VCaP (cell line): ENCODE results near the gene NRXN3.

Experiments
- H3K27ac ChIP-seq: fragments of 450-650 bp; 2 replicates; pipeline ENCODE4 v1.5.1; 2017
- CTCF ChIP-seq: fragments of 450-650 bp; conservative IDR thresholded peaks from 2 replicates; pipeline ENCODE4 v1.5.1; 2017; ENCODE audit warnings: mild to moderate bottlenecking, moderate library complexity

Gene NRXN3

DNA sequence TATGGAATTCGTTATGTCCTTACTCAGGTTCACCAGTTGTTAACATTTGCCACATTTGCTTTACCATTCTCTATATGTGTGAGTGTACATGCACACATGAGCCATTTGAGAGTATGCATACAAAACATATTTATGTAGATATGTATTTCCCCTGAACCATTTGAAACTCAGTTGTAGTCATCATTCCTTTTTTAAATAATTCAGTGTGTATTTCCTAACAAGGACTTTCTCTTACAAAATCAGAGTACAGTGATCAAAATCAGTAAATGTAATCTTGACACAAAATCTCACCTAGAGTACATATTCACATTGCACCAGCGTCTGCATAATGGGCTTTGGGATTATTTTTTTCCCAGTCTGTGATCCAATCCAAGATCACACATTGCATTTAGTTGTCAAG is 1656.2 kb downstream of the NRXN3 start:
- no peak for TF ChIP-seq CTCF
- H3K27ac ChIP-seq: no peak overlapping the region

DNA sequence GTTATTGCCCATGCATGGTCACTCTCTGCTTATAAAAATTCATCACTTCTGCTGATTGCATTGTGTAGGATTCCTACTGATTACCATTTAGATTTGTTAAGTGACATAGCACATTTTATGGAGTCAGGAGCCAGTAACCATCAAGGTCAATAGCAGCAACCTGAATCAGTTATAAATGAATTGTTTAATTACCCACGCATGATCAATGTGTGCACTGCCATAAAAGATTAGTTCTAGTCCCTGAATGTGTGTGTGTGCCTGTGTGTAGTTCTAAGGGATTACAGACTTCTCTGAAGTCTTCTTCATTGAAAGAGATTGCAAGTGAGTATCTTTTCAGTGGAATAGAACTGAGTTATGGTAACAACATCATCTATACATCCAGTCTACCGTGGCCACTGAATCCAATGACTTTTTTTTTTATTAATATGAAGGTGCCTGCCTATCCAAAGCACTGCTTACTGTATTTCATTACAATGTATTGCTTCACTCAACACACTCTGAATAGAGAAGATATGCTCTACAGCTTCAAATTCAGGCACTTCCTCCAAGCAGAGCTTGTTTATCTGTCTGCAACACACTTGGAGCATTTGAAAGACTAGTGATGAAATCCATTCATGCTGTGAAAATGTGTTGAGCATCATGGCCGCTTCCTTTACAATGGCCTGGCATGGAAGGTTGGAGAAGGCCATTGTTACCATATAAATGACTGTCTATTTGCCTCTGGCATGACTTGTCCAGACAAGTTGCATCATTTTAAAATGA is 1659.4 kb downstream of the NRXN3 start:
- no peak overlapping the region for H3K27ac ChIP-seq
- no peak for TF ChIP-seq CTCF

DNA sequence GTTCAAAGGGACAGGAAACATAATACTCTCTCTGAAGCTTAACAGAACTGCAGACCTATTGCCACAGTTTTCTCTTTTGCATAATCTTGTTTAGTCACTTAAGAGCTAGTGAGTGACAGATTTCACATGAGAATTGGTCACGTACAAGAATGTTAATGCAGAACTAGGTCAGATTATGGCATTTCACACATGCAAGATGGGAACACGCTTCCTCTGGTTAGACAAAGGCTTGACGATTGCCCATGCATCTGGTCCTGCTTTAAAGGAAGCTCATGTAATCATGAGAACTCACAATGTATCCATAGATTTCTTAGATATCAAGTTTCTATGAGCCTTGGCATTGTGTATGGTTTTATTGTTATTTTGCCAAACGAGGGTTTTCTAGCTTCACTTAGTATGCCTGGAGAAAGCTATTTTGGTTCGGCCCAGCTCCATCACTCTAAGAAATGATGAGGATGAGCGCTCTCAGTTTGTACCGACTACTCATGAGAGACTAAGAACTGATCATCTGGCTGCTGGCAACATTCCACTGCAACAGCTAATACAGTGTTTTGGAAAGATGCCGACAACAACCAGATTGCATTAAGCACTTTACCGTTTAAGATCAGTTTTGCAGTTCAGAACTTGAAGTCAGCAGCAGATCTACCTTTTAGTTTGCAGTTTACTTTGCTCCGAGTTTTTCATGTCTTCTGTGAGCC is 1661.2 kb downstream of the NRXN3 start:
- TF ChIP-seq CTCF: no peak

DNA sequence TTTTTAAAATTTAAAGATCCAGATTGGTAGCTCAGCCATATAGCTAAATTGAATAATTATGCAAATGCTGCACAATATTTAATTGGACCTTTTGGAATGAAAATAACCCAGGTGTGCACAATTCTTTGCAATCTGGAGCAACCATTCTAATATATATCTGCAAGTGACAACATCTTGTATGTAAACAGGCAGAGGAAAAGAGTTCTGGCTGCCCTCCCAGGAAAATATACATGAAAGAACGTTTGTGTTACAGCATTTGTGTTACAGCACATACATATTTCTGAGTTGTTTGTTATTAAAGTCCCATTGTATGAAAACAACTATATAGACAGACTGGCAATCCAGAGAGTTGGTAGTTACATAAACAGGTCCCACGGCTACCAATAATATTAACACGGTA is 1663.6 kb downstream of the NRXN3 start:
- no peak overlapping the region for H3K27ac ChIP-seq
- no peak for TF ChIP-seq CTCF

More for the DNA sequence above, 1661.2 kb downstream of the NRXN3 start:
- H3K27ac ChIP-seq: no peak overlapping the region

DNA sequence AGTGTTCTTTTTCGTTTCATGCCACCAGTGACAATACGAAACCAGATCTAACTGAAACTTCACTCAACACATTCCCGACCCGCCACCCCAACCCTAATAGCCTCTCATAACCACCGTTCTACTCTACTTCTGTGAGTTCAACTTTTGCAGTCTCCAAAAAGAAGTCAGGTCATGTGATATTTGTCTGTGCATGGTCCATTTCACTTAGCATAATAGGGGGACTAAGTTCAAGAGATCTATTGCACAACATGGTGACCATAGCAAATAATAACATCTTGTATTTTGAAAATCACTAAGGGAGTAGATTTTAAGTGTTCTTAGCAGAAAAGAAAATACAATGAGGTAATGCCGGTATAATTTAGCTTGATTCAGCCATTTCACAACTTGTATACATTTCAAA is 1664.7 kb downstream of the NRXN3 start:
- no peak for TF ChIP-seq CTCF
- no peak overlapping the region for H3K27ac ChIP-seq

GRCh38 chr14:79836577-79836976 is 1666.4 kb downstream of the NRXN3 start:
- no peak for TF ChIP-seq CTCF
- H3K27ac ChIP-seq: no peak overlapping the region

DNA sequence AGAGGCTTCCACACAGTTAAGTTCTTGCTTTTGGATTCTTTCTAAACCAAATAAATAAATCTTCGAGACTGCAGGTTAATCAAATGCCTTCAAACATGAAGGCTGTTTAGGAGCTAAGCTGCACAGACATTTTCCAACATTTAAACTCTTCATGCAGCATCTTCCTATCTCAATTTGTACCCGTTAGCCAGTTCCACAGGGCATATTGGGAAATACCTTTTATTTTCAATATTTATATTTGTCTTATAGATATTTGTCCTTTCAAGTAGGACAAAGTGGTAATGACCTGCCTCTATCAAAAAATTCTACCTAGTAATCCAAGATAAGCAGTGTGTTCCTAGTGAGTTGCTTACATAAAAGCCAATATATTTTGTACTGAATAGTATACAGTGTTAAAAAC is 1667.5 kb downstream of the NRXN3 start:
- TF ChIP-seq CTCF: no peak

More for the DNA sequence above, 1667.5 kb downstream of the NRXN3 start:
- no peak overlapping the region for H3K27ac ChIP-seq
